K562 (cell line): ENCODE data around the gene ADM5. TPM values are rescaled to one million over a fixed set of nuclear protein-coding genes. Genes with fewer than 3 reads are reported as not detected.

ENCODE experiments used
- CCNT2 ChIP-seq: IDR thresholded peaks from 2 replicates; pipeline ENCODE4 v1.6.1; 2011; ENCODE audit warnings: borderline replicate concordance, low read depth, mild to moderate bottlenecking, moderate library complexity, mixed read lengths, low read length; ENCODE audit not compliant: insufficient read length; ENCODE audit errors: extremely low read depth
- E2F3 ChIP-seq: fragments of 250-450 bp; sonication (Bioruptor Pico); IDR thresholded peaks from 2 replicates; pipeline ENCODE4 v1.4.0; 2020; ENCODE audit warnings: mild to moderate bottlenecking
- E2F4 ChIP-seq: sonication (generic); formaldehyde crosslinking; IDR thresholded peaks from 2 replicates; pipeline ENCODE4 v1.8.0; 2022; ENCODE audit warnings: mild to moderate bottlenecking, low read depth, missing genetic modification reagents
- FOSL1 ChIP-seq: fragments of 200-800 bp; sonication (Bioruptor generic); conservative IDR thresholded peaks from 2 replicates; pipeline ENCODE4 v1.6.1; 2016; ENCODE audit warnings: missing genetic modification characterization, missing compliant biosample characterization
- HIVEP1 ChIP-seq: fragments of 250-450 bp; sonication (Bioruptor Pico); IDR thresholded peaks from 2 replicates; pipeline ENCODE4 v1.4.0; 2020; ENCODE audit warnings: mild to moderate bottlenecking
- HLTF ChIP-seq: fragments of 450-650 bp; IDR thresholded peaks from 2 replicates; pipeline ENCODE4 v1.6.1; 2016
- MED1 ChIP-seq: sonication (generic); formaldehyde crosslinking; IDR thresholded peaks from 2 replicates; pipeline ENCODE4 v1.8.1; 2023; ENCODE audit warnings: missing genetic modification reagents, borderline replicate concordance
- MGA ChIP-seq: fragments of 450-650 bp; IDR thresholded peaks from 2 replicates; pipeline ENCODE4 v1.6.1; 2016; ENCODE audit warnings: mild to moderate bottlenecking, moderate library complexity
- NCOR1 ChIP-seq: fragments of 450-650 bp; IDR thresholded peaks from 2 replicates; pipeline ENCODE4 v1.6.1; 2016; ENCODE audit warnings: mild to moderate bottlenecking, moderate library complexity
- POLR2A ChIP-seq: fragments of 450-650 bp; conservative IDR thresholded peaks from 2 replicates; pipeline ENCODE4 v1.6.1; 2016
- SUPT5H ChIP-seq: fragments of 450-650 bp; IDR thresholded peaks from 2 replicates; pipeline ENCODE4 v1.6.1; 2016
- TRIM28 ChIP-seq: fragments of 450-650 bp; IDR thresholded peaks from 2 replicates; pipeline ENCODE4 v1.6.1; 2017
- USF2 ChIP-seq: sonication (generic); formaldehyde crosslinking; IDR thresholded peaks from 2 replicates; pipeline ENCODE4 v1.5.0; 2020; ENCODE audit warnings: missing genetic modification reagents
- ZBED1 ChIP-seq: IDR thresholded peaks from 2 replicates; pipeline ENCODE4 v1.6.1; 2014
- ZNF589 ChIP-seq: fragments of 200-800 bp; sonication (Bioruptor generic); IDR thresholded peaks from 2 replicates; pipeline ENCODE4 v1.6.1; 2016; ENCODE audit warnings: low read depth, missing genetic modification characterization, missing compliant biosample characterization
- polyA plus RNA-seq, 8 experiments: library from polyadenylated mRNA; depleted of rRNA in 4 of 8; stranded (reverse) in 5 of 8; unstranded in 3 of 8; fragments of >200 nt; fragmentation: Nextera tagmentation in 2 of 8; fragmentation: Illumina TruSeq in 1 of 8; extraction: Ambion mirVana in 2 of 8; extraction: Trizol in 1 of 8; gene quantifications; 2 replicates each; pipeline versions ENCODE4 v1.2.1 to v1.2.3, GENCODE V29; 2011 to 2014; ENCODE audit warnings: inconsistent platforms in 1 of 8, missing spikeins in 1 of 8
- total RNA-seq, 7 experiments: library from RNA; depleted of rRNA in 6 of 7; stranded (reverse); fragments of >200 nt in 6 of 7; fragmentation: Illumina TruSeq in 2 of 7; extraction: Trizol in 2 of 7; gene quantifications; 2 replicates each; pipeline versions ENCODE4 v1.2.1 to v1.2.3, GENCODE V29; 2011 to 2021; ENCODE audit warnings: low replicate concordance in 1 of 7

Gene ADM5
- total and polyA plus RNA-seq, 9 of the 15 experiments (the other 6 are each of a cell fraction or from before 2014, with no cell fraction given), result 0.13 to 8.4 (median 2.0) TPM; not detected in 1

GRCh38 chr19:49641688-49642491 lies 47.5 kb upstream of the ADM5 start, which contains the start of gene SCAF1 (continued):
- TF ChIP-seq CCNT2, result peak; percentile 90
- TF ChIP-seq ZNF589 (CRISPR knock-in tag), result 0 out of 2 replicates have a peak, but pooled peaks have one; percentile 21
- no peak for TF ChIP-seq HLTF
- TF ChIP-seq TRIM28, result no peak
- TF ChIP-seq FOSL1 (tag), result peak; percentile 56; the same call in 1 of the 2 replicates
- TF ChIP-seq E2F4 (CRISPR knock-in tag), result peak; percentile 86
- TF ChIP-seq SUPT5H, result peak; percentile 85
- TF ChIP-seq NCOR1, result no peak
- TF ChIP-seq ZBED1, result peak; percentile 40; the same call in 1 of the 2 replicates
- TF ChIP-seq MED1 (CRISPR knock-in tag), result no peak
- TF ChIP-seq HIVEP1 (CRISPR knock-in tag), result no peak
- peak; percentile 92 for TF ChIP-seq POLR2A
- TF ChIP-seq USF2 (CRISPR knock-in tag), result peak; percentile 54; the same call in 1 of the 2 replicates
- no peak for TF ChIP-seq MGA
- peak; percentile 79; the same call in 1 of the 2 replicates for TF ChIP-seq E2F3 (CRISPR knock-in tag)
